Measurements from ENCODE around the gene L3MBTL1.

L3MBTL1 gene

GRCh38 chr20:43558412-43559146 is 51.1 kb downstream of the L3MBTL1 start, which contains the start of gene SGK2:
SGK2 (plus strand) TSS chr20:43559027; CDS start chr20:43566496, 7,469 bp downstream.
- ChIA-PET CTCF (interaction anchor here (1.4 to 2.9 kb wide), 3 partner anchors 11 to 191 kb away, joined by 4 to 15 read pairs (median 8); no protein-coding TSS in a partner anchor), POLR2A (interaction anchor here (0.6 kb wide), 1 partner anchor 10 kb away, joined by 3 read pairs; no protein-coding TSS in a partner anchor)
- no peak within 1 kb of the TSS for H3K4me3 ChIP-seq (ENCODE audit: low read depth, low read length)
- no peak for DNase-seq (ENCODE audit: low read depth, low spot score)
- no peak for TF ChIP-seq CTCF (IDR thresholded peaks at IDR 0.05; ENCODE audit: insufficient read depth, low read length, missing control alignments)

DNA sequence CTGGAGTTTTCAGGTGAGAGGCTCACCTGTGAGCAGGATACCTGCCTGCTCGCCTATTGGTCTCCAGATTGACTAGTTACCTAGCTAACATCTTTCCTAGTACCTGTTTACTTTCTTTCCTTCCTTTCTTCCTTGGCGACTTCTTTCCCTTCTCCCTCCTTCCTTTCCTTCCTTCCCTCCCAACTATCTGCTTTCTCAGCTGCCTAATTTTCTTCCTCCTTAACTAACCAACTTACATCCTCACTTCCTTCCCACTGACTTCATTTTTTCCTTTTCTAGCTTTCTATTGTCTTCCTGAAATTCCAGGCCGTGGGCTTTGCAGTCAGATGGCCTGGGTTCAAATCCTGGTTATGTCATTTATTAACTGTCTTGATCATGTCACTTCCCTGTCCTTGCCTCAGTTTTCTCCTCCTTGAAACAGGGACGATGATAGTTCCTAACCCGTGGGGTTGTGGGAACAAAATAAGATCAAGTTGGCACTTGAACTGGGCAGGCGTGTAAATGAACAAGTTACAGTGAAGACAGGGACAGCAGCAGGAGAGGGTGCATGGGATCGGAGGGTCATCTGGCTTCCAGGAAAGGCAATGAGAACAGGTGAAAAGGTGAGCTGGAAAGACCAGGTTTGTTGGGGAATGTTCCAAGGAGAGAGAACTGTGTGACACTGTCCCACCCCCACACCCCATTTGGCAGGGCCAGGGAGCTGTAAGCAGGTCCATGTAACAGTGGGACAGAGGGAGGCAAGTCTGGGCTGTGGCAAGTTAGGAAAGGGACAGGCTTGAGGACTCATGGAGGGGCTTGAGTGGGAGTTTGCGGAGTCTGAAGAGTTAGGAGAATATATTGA is 51.9 kb downstream of the L3MBTL1 start:
- no peak for TF ChIP-seq CTCF (IDR thresholded peaks at IDR 0.05; ENCODE audit: insufficient read depth, low read length, missing control alignments)
- POLR2A ChIA-PET = no interaction called here

GRCh38 chr20:43560974-43561373 is 53.5 kb downstream of the L3MBTL1 start:
- ChIA-PET CTCF (interaction anchor here (1.0 to 1.5 kb wide), 3 partner anchors 22 to 520 kb away, joined by 3 to 6 read pairs (median 3); no protein-coding TSS in a partner anchor), POLR2A (no interaction called here)
- DNase-seq (ENCODE audit: low read depth, low spot score) = no peak
- TF ChIP-seq CTCF (IDR thresholded peaks at IDR 0.05; ENCODE audit: insufficient read depth, low read length, missing control alignments) = no peak
- no peak overlapping the region for H3K4me3 ChIP-seq (ENCODE audit: low read depth, low read length)

More for the DNA sequence above, 51.9 kb downstream of the L3MBTL1 start:
- CTCF ChIA-PET = interaction anchor here (1.4 to 1.8 kb wide), 4 partner anchors 11 to 521 kb away, joined by 3 to 8 read pairs (median 5); no protein-coding TSS in a partner anchor
- no peak overlapping the region for H3K4me3 ChIP-seq (ENCODE audit: low read depth, low read length)
- DNase-seq (ENCODE audit: low read depth, low spot score) = no peak

- CTCF ChIA-PET = interaction anchor here (0.9 kb wide), 1 partner anchor 186 kb away, joined by 3 read pairs; no protein-coding TSS in a partner anchor
- POLR2A ChIA-PET = interaction anchor here (0.6 kb wide), 1 partner anchor 10 kb away, joined by 3 read pairs; no protein-coding TSS in a partner anchor
These were observed 55.9 kb downstream of the L3MBTL1 start for GRCh38 chr20:43563429-43563828.

GRCh38 chr20:43563991-43564390 is 56.5 kb downstream of the L3MBTL1 start:
- CTCF ChIA-PET = no interaction called here
- POLR2A ChIA-PET = no interaction called here
- no peak overlapping the region for H3K4me3 ChIP-seq (ENCODE audit: low read depth, low read length)
- DNase-seq (ENCODE audit: low read depth, low spot score) = no peak
- TF ChIP-seq CTCF (IDR thresholded peaks at IDR 0.05; ENCODE audit: insufficient read depth, low read length, missing control alignments) = no peak

More at GRCh38 chr20:43563429-43563828, 55.9 kb downstream of the L3MBTL1 start:
- TF ChIP-seq CTCF (IDR thresholded peaks at IDR 0.05; ENCODE audit: insufficient read depth, low read length, missing control alignments) = no peak
- no peak overlapping the region for H3K4me3 ChIP-seq (ENCODE audit: low read depth, low read length)
- no peak for DNase-seq (ENCODE audit: low read depth, low spot score)

- DNase-seq (ENCODE audit: low read depth, low spot score) = no peak
- ChIA-PET POLR2A (no interaction called here), CTCF (no interaction called here)
- TF ChIP-seq CTCF (IDR thresholded peaks at IDR 0.05; ENCODE audit: insufficient read depth, low read length, missing control alignments) = no peak
- H3K4me3 ChIP-seq (ENCODE audit: low read depth, low read length) = no peak overlapping the region
These were observed 57.0 kb downstream of the L3MBTL1 start for GRCh38 chr20:43564455-43564854.
